Breast epithelium (tissue), 3 donors: ENCODE data around the gene CLNK.

ENCODE experiments used
- CTCF ChIP-seq, 3 donors: fragments of 450-650 bp; IDR thresholded peaks; one replicate each; pipeline ENCODE4 v1.5.1; 2016 to 2017; ENCODE audit warnings: antibody characterized with exemption in 3 of 3, mild to moderate bottlenecking in 3 of 3, moderate library complexity in 3 of 3
- POLR2A ChIP-seq: fragments of 450-650 bp; IDR thresholded peaks from one replicate; pipeline ENCODE4 v1.6.1; 2016; ENCODE audit warnings: antibody characterized with exemption, mild to moderate bottlenecking, moderate library complexity
- POLR2AphosphoS5 ChIP-seq, 3 donors: sonication (generic); formaldehyde crosslinking; IDR thresholded peaks; one replicate each; pipeline ENCODE4 v1.6.1; 2017; ENCODE audit warnings: antibody characterized with exemption in 3 of 3

GRCh38 chr4:10731162-10731561 is 46.6 kb upstream of the CLNK start:
- no peak for TF ChIP-seq CTCF (IDR thresholded peaks at IDR 0.05)
- no peak for TF ChIP-seq POLR2AphosphoS5 (IDR thresholded peaks at IDR 0.05)
- no peak for TF ChIP-seq POLR2A
